C4-2B (cell line): ENCODE results near the gene COL4A1.

Experiments used
- H3K27ac ChIP-seq: fragments of 450-650 bp; 2 replicates; pipeline ENCODE4 v1.5.1; 2017
- CTCF ChIP-seq: fragments of 450-650 bp; conservative IDR thresholded peaks from 2 replicates; pipeline ENCODE4 v1.5.1; 2017; ENCODE audit warnings: mild to moderate bottlenecking
- ZFX ChIP-seq: fragments of 450-650 bp; IDR thresholded peaks from 2 replicates; pipeline ENCODE4 v1.6.1; 2017

COL4A1 gene

GRCh38 chr13:110309661-110310524 lies 2.9 kb upstream of the COL4A1 start:
- TF ChIP-seq ZFX = no peak
- no peak for TF ChIP-seq CTCF
- no peak overlapping the region for H3K27ac ChIP-seq

GRCh38 chr13:110308656-110309359 lies 1.9 kb upstream of the COL4A1 start:
- H3K27ac ChIP-seq = no peak overlapping the region
- TF ChIP-seq ZFX (no peak), CTCF (no peak)

GRCh38 chr13:110307767-110308655 lies 1.1 kb upstream of the COL4A1 start:
- TF ChIP-seq ZFX = no peak
- TF ChIP-seq CTCF = no peak
- no peak overlapping the region for H3K27ac ChIP-seq

GRCh38 chr13:110306340-110306959 lies 507 bp downstream of the COL4A1 start:
- TF ChIP-seq CTCF (no peak), ZFX (no peak)
- no peak overlapping the region for H3K27ac ChIP-seq

- H3K27ac ChIP-seq = no peak overlapping the region
- TF ChIP-seq ZFX (no peak), CTCF (no peak)
Measured at GRCh38 chr13:110305949-110306339, 1.0 kb downstream of the COL4A1 start.

- no peak overlapping the region for H3K27ac ChIP-seq
- TF ChIP-seq CTCF (no peak), ZFX (no peak)
Measured at GRCh38 chr13:110305544-110305943, 1.4 kb downstream of the COL4A1 start.
